Activated CD4-positive, alpha-beta T cell treated with anti-CD3 and anti-CD28 coated beads for 1 hour (primary cell): ENCODE measurements around the gene IQCH.

Experiments
- DNase-seq: peaks from one replicate; pipeline ENCODE4 v3.0.0-alpha.2; 2020

Gene IQCH

DNA sequence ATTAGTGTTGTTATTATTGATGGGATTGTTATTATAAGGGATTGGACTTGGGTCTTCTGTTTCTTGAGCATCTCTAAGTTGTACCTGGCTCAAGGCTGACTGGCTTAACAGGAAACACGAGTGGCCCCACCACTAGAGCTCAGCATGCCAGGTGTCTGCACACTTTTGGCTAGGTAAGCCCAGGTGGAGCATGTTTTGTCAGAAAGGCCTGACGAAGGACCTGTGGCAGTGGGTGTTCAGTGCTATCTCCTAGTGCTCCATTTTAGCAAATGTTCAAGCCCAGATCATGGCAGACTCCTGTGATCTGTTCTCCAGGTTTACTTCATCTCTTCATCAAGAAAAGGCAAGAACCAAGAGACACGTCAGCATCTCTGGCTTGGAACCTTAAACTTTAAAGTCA, 291.3 kb downstream of the IQCH start:
- no peak for DNase-seq

DNA sequence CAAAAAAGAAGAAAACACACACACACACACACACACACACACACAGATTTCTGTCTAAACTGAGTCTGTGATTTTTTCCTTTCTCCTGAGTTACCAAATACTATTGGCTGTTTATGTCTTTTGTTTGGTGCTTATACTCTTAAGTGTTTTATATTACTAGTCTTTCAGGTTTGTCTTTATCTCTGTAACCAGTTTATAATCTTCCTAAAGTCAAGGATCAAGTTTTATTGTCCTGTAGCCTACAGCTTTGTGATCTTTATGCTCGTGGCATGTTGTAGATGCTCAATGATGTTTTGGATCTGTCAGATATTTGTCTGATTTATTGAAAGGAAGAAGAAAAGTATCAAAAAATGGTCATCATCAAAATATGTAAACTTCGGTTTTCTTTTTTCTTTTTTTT, 292.5 kb downstream of the IQCH start:
- DNase-seq: no peak

DNA sequence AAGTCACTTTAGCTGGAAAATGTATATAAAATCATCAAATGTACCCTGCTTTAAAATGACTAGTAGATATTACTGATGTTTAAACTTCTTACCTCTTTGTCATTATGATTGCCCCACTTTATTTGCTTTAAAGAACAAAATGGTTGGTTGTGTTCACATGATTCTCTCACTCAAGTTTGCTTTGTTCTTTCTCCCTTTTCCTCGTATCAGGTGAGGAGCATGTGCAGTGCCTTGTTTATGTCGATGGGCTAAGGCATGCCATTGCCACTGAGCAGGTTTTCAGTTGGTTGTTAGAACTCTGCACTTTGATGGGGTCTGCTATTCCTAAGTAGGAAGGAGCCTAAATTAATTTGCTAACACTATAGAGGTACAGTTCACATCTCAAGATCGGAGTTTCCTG, 293.2 kb downstream of the IQCH start:
- DNase-seq: no peak

DNA sequence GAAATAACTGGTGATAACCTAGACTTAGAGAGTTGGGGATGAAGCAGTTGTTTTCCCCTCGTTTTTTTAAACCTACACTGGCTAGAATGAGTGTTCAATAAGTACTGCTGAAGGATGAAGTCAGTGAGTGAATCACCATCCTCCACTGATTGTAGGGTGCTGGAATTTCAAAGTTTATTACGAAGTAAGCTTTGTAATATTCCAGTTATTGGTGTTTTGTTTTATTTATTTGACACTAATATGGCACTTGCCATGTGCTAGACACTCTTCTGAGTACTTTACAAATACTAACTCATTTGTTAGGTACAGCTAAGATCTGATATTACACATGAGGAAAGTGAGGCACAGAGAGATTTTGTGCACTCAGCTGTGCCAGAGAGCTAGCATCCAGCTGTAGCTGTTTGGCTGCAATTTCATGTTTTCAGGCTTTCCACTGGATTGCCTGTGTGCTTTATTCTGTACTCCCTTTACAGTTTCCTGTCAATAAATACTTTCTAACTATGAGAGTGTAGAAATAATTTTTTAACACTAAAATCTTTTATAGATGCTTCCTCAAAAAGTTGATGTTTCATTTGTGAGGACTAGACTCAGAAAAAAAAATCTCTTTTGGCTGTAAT, 293.8 kb downstream of the IQCH start:
- no peak for DNase-seq

DNA sequence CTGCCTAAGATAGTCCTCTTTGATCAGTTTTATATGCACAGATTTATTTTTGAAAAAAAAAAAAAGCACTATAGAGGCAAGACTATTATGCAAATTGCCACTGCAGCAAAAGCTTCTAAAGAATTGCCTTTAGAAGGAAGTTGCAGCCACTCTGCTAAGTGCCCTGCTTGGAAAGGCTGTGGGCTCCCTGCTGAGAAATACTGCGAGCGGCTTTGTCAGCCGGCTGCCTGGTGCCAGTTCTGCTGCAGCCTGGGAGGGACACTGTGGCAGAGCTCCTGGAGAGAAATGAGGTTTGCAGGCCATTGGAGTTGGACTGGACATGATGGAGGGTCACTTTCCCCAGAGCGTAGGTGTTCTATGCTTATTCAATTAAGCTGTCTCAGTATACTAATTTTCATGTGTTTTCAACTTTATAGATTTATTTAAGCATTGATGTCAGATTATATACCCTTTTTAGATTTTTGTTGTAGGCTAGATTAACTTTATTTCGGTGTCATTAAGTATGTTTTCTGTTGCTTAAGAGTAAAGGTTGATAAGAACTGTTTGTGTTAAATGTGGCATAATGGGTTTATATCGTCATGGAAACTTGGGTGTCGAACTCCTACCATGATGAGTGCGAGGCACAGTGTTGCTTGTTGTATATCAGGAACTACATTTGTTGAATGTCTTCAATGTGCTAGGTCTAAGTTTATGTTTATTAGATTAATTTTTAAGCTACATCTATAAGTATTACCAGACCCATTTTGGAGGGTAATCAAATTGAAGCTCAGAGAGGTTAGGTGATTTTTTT, 294.5 kb downstream of the IQCH start:
- no peak for DNase-seq

DNA sequence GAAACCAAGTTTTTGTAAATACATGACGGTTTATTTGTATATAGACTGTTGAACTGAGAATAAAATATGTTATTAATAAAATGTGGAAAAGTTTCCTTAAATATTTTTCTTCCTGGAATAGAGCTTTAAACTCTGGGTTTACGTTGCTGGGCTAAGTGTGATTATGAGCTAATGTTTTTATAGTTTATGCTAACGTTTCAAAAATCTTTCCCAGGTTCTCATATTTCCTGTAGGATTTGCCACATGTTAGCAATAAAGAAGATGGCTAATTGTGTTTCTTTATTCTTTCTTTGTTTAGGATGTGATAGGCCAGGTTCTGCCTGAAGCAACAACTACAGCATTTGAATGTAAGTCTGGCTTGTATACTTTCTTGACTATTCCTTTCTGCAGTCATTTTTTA, 295.1 kb downstream of the IQCH start:
- DNase-seq: no peak

DNA sequence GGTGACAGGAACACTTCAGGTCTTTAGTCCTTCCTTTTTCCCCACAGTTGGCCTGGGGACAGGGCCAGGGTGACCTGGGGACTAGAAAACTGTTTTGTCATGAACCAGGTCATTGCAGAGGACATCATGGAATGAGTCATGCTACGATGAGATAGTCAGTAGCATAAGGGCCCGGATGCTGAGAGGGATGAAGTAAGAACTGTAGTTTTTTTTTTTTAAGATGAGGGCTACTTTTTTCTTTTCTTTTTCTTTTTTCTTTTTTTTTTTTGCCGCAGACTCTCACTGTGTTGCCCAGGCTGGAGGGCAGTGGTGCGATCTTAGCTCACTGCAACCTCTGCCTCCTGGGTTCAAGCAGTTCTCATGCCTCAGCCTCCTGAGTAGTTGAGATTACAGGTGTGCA, 295.9 kb downstream of the IQCH start:
- no peak for DNase-seq

DNA sequence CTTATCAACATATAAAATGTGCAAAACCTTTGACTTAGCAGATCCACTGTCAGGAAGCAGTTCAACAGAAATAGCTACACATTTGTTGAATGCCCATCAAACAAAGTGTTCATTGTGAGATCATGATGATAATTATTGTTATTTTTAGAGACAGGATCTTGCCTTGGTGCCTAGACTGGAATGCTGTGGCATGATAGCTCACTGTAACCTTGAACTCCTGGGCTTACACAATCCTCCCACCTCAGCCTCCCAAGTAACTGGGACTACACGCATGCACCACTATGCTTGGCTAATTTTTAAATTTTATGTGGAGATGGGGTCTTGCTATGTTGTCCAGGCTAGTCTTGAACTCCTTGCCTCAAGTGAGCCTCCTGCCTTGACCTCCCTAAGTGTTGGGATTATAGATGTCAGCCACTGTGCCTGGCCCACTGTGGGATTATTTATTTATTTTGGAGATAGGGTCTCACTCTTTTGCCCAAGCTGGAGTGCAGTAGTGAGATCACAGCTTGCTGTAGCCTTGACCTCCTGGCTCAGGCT, 296.7 kb downstream of the IQCH start:
- DNase-seq: no peak
